GM23338 (cell line): ENCODE measurements around the gene SEMA3C.

Experiments used
- JUNB ChIP-seq: IDR thresholded peaks from one replicate; pipeline ENCODE4 v1.6.1; 2016; ENCODE audit warnings: antibody characterized with exemption; ENCODE audit not compliant: unreplicated experiment
- POLR2AphosphoS5 ChIP-seq: IDR thresholded peaks from 2 replicates; pipeline ENCODE4 v1.6.1; 2016; ENCODE audit warnings: antibody characterized with exemption, low read depth
- TF ChIP-seq, protein P1 (sequence below), 2 experiments: fragments of 200-600 bp in 1 of 2; sonication (generic) in 1 of 2; conservative IDR thresholded peaks; 2 replicates each; pipeline versions ENCODE4 v1.5.1 to v1.6.1; 2016 to 2017; ENCODE audit warnings: antibody characterized with exemption in 2 of 2, low read depth in 2 of 2, mild to moderate bottlenecking in 2 of 2, moderate library complexity in 1 of 2

DNA sequence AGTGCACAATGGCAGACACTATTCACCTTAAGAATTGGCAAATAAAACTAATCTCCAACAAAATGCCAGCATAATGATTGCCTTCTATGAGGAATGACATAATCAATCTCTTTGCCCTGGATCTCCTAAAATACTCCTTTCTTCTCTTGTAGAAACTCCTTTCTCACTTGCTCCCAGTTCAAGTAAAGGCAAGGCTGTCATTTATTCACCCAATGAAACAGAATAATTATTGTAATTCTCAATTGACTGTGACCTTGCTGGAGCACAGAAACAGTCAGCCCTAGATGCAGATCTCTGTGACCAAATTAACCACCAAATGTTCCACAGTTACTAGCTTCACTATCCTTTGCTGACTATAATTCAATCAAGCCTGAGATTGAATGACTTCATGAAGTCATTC is 99.3 kb downstream of the SEMA3C start:
- TF ChIP-seq, protein P1, sequence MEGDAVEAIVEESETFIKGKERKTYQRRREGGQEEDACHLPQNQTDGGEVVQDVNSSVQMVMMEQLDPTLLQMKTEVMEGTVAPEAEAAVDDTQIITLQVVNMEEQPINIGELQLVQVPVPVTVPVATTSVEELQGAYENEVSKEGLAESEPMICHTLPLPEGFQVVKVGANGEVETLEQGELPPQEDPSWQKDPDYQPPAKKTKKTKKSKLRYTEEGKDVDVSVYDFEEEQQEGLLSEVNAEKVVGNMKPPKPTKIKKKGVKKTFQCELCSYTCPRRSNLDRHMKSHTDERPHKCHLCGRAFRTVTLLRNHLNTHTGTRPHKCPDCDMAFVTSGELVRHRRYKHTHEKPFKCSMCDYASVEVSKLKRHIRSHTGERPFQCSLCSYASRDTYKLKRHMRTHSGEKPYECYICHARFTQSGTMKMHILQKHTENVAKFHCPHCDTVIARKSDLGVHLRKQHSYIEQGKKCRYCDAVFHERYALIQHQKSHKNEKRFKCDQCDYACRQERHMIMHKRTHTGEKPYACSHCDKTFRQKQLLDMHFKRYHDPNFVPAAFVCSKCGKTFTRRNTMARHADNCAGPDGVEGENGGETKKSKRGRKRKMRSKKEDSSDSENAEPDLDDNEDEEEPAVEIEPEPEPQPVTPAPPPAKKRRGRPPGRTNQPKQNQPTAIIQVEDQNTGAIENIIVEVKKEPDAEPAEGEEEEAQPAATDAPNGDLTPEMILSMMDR (conservative IDR thresholded peaks at IDR 0.05; ENCODE audit: low read depth in 2 of 2) = no peak
- TF ChIP-seq JUNB (no peak), POLR2AphosphoS5 (no peak)
